Measurements from ENCODE around the gene PPARGC1A.

Gene PPARGC1A

GRCh38 chr4:23770011-23770410 lies 119.8 kb downstream of the PPARGC1A start:
- DNase-seq (ENCODE audit: low spot score): no peak

DNA sequence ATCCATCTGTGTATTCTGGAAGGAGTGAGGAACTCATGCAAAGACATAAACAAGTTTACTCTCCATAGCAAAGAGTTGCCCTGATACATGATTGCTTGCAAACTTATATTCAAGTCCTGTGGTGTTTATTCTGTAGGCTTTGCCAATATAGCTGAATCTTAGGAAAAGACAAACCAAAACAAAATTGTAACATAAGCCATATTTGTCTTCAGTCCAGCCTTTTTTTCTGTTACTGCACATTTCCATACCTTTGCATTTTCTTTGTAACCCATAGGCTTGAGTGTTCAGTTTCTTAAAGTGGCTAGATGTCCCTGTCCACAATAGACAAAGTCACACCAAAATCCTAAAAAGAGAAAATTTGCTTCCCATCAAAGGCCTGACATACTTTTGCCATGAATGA lies 120.4 kb downstream of the PPARGC1A start:
- no peak for DNase-seq (ENCODE audit: low spot score)

DNA sequence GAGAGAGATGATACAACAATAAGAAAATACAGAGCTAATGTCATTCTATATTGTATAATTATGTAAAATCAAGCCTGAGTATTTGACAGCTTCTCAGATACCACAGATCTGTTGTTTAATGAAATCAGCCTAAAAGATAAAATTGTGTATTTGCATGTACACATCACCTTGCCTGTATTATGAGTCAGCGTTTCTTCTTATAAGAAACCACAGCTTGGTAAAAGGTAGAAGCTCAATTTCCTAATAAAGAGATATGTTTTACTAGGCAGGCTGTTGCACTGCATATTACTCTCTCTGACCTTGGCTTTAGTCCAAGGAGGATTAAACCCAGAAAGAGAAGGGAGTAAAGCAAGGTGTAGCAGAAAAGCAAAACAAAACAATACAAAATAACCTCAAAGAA lies 121.3 kb downstream of the PPARGC1A start:
- no peak for DNase-seq (ENCODE audit: low spot score)

GRCh38 chr4:23766344-23766743 lies 123.5 kb downstream of the PPARGC1A start:
- DNase-seq (ENCODE audit: low spot score): no peak

- no peak for DNase-seq (ENCODE audit: low spot score)
Measured at GRCh38 chr4:23763559-23763958, 126.3 kb downstream of the PPARGC1A start.

DNA sequence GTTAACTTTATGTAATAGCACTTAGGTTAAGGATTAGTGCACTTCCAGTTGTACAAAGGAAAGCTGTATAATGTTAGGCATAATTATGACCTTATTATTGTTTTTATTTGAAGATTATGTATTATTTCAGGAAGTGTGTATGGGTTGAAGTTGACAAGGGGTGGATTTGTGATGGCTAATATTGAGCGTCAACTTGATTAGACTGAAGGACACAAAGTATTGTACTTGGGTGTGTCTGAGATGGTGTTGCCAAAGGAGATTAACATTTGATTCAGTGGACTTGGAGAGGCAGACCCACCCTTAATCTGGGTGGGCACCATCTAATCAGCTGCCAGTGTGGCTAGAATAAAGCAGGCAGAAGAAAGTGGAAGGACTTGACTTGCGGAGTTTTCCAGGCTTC lies 127.3 kb downstream of the PPARGC1A start:
- DNase-seq (ENCODE audit: low spot score): no peak

GRCh38 chr4:23759066-23759465 lies 130.8 kb downstream of the PPARGC1A start:
- DNase-seq (ENCODE audit: low spot score): no peak

- no peak for DNase-seq (ENCODE audit: low spot score)
Measured at GRCh38 chr4:23754688-23755087, 135.2 kb downstream of the PPARGC1A start.

- no peak for DNase-seq (ENCODE audit: low spot score)
Measured at GRCh38 chr4:23750125-23750524, 139.7 kb downstream of the PPARGC1A start.

GRCh38 chr4:23747281-23747735 lies 142.5 kb downstream of the PPARGC1A start:
- no peak for DNase-seq (ENCODE audit: low spot score)

GRCh38 chr4:23746672-23747071 lies 143.2 kb downstream of the PPARGC1A start:
- DNase-seq (ENCODE audit: low spot score): no peak

DNA sequence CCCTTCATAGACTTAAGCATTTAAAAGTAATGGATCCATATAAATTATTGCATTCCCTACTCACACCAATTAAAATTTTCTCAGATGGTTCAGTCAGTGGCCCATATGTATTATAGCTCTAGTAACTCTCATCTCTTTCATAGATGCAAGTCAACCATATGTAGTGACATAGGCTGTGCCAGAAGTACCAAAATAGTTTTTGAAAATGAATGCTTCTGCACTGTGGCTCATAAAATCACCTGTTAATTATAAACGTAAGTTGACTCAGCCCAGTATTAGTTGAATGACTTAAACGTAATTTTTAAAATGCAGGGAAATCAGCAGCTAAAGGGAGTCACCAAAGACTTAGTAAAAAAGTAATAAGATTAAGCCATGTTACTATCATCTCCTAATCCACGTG lies 143.8 kb downstream of the PPARGC1A start:
- no peak for DNase-seq (ENCODE audit: low spot score)

- no peak for DNase-seq (ENCODE audit: low spot score)
Measured at GRCh38 chr4:23745377-23745776, 144.5 kb downstream of the PPARGC1A start.

Measured in CD4-positive, alpha-beta T cell treated with Interleukin-15 for 4 hours (primary cell).